Mesothelial cell of epicardium (in vitro differentiated cells): ENCODE results near the gene PSMB9. TPM values are rescaled to one million over a fixed set of nuclear protein-coding genes. Genes with fewer than 3 reads are reported as not detected.

Source experiments
- DNase-seq, 2 experiments: peaks; one replicate each; pipeline ENCODE4 v3.0.0; 2021; ENCODE audit warnings: low spot score in 2 of 2; ENCODE audit not compliant: unreplicated experiment in 2 of 2
- H3K27ac Mint-ChIP-seq: 2 replicates; pipeline ENCODE4 v1.8.0; 2021; ENCODE audit warnings: mixed read lengths
- H3K27me3 Mint-ChIP-seq: 2 replicates; pipeline ENCODE4 v1.8.0; 2021; ENCODE audit warnings: low read depth, mixed read lengths
- H3K36me3 Mint-ChIP-seq: 2 replicates; pipeline ENCODE4 v1.8.0; 2021; ENCODE audit warnings: mixed read lengths
- H3K4me1 Mint-ChIP-seq: 2 replicates; pipeline ENCODE4 v1.8.0; 2021; ENCODE audit warnings: mixed read lengths
- H3K4me3 Mint-ChIP-seq: 2 replicates; pipeline ENCODE4 v1.8.0; 2021; ENCODE audit warnings: mild to moderate bottlenecking, moderate library complexity, mixed read lengths
- H3K9me3 Mint-ChIP-seq: 2 replicates; pipeline ENCODE4 v1.8.0; 2021; ENCODE audit warnings: mixed read lengths
- total RNA-seq: library from RNA; stranded (reverse); gene quantifications from 3 replicates; pipeline ENCODE4 v1.2.1, GENCODE V29; 2021
- TF ChIP-seq, protein P1 (sequence below): fragments of 200-600 bp; sonication (generic); IDR thresholded peaks from one replicate; pipeline ENCODE4 v1.5.0; 2021; ENCODE audit warnings: antibody characterized with exemption; ENCODE audit not compliant: unreplicated experiment

The PSMB9 gene
- total RNA-seq, 1 donor from 2014 or later: not detected

DNA sequence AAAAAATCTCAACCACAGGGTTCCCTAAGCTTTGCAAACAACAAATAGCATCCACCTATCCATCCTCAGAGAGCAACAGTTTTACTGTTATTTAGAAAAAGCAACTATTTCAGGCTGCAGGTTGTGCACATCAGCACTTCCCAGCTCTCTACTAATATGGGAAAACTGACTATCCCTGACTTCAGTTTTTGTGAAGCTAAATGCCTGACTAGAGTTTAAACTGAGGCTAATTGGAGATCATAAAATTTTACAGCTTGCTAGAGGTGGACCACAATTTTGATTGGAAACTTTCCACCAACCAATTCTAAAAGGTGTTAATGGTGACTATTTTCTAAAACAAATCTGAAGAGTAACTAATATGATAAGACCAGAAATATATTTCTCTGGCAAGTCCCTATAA, 50.0 kb downstream of the PSMB9 start:
- peaks cover 4% of the 10 kb centered on the region for H3K36me3 Mint-ChIP-seq
- H3K9me3 Mint-ChIP-seq: no peaks in the 10 kb centered on the region

DNA sequence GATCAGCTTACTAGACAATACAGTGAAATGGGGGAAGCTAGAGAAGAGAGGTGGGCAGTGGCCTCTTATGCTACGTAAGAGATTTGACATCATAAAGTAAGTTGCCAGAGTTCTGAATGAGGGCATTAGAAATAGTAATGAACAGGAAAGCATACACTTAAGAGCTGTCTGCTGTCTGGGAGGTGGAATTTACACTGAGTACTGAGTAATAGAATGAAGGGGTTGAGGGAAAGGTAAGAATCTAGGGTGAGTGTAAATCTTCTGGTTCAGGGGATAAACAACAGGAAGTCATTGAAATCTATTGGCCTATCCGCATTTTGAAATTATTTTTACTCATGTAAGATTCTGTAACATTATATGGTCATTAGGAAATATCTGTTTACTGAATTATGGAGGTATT, 51.1 kb downstream of the PSMB9 start:
- Mint-ChIP-seq H3K4me3 (no peak overlapping the region), H3K9me3 (no peaks in the 10 kb centered on the region), H3K27me3 (no peaks in the 10 kb centered on the region), H3K36me3 (peaks cover 4% of the 10 kb centered on the region), H3K4me1 (peaks cover 4% of the 10 kb centered on the region), H3K27ac (no peak overlapping the region)
- TF ChIP-seq, protein P1, sequence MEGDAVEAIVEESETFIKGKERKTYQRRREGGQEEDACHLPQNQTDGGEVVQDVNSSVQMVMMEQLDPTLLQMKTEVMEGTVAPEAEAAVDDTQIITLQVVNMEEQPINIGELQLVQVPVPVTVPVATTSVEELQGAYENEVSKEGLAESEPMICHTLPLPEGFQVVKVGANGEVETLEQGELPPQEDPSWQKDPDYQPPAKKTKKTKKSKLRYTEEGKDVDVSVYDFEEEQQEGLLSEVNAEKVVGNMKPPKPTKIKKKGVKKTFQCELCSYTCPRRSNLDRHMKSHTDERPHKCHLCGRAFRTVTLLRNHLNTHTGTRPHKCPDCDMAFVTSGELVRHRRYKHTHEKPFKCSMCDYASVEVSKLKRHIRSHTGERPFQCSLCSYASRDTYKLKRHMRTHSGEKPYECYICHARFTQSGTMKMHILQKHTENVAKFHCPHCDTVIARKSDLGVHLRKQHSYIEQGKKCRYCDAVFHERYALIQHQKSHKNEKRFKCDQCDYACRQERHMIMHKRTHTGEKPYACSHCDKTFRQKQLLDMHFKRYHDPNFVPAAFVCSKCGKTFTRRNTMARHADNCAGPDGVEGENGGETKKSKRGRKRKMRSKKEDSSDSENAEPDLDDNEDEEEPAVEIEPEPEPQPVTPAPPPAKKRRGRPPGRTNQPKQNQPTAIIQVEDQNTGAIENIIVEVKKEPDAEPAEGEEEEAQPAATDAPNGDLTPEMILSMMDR: no peak
- DNase-seq: no peak

More for the DNA sequence above, 50.0 kb downstream of the PSMB9 start:
- Mint-ChIP-seq H3K4me3 (no peak overlapping the region), H3K27ac (no peak overlapping the region), H3K27me3 (no peaks in the 10 kb centered on the region), H3K4me1 (peaks cover under 1% of the 10 kb centered on the region)
- no peak for DNase-seq
- TF ChIP-seq, protein P1: no peak

DNA sequence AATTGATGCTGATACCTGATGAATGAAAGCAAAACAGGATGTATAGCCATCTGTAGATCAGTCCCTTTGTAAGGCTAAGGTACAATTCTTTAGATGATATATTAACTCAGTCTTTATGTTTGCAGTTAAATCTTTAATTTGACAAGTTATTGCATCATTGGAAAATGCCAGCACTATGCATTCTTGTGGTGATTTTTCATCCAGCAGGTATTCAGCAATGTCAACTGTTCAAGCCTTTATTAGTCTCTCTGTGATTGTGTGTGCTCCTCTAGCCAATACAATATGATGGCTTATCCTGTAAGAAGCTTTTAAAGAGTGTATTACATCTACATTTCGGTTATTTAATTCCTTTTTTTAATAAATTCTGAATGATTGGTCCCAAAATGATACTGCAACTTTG, 52.5 kb downstream of the PSMB9 start:
- H3K4me1 Mint-ChIP-seq: peaks cover 4% of the 10 kb centered on the region
- TF ChIP-seq, protein P1: no peak

DNA sequence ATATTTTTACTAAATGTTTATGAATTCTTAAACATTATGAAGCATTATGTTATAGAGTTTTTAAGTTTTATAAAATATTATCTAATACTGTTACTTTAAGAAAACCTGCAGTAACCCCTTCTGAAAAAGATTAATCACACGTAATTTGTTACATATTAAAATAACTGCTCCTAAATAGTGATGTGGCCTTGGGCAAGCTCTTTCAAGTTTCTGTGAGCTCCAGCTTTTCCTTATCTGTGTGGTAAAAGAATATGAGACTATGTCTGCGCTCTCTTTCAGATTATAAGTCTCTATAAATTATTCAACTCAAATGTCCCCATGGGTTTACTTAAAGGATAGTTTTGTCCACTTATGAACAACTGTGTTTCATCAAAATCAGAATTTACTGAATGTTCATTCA, 54.9 kb downstream of the PSMB9 start:
- Mint-ChIP-seq H3K36me3 (no peaks in the 10 kb centered on the region), H3K27ac (no peak overlapping the region), H3K9me3 (no peaks in the 10 kb centered on the region), H3K4me3 (no peak overlapping the region), H3K27me3 (peaks cover 22% of the 10 kb centered on the region), H3K4me1 (peaks cover 4% of the 10 kb centered on the region)
- TF ChIP-seq, protein P1: no peak
- DNase-seq: no peak

More for the DNA sequence above, 52.5 kb downstream of the PSMB9 start:
- Mint-ChIP-seq H3K36me3 (peaks cover 2% of the 10 kb centered on the region), H3K4me3 (no peak overlapping the region), H3K27ac (no peak overlapping the region), H3K9me3 (no peaks in the 10 kb centered on the region), H3K27me3 (peaks cover 5% of the 10 kb centered on the region)
- DNase-seq: no peak

Other genes with a start within 250 kb of the PSMB9 start
- not detected in 3 replicates for gene HLA-DQA1, start 216.8 kb upstream of the PSMB9 start, total RNA-seq
- gene HLA-DQB1, start 187.5 kb upstream of the PSMB9 start, total RNA-seq: 9.0 to 9.8 TPM (median 9.7 TPM) in 3 replicates
- not detected in 3 replicates for gene HLA-DQA2, start 112.8 kb upstream of the PSMB9 start, total RNA-seq
- not detected in 3 replicates for gene HLA-DQB2, start 90.7 kb upstream of the PSMB9 start, total RNA-seq
- gene HLA-DOB, start 37.2 kb upstream of the PSMB9 start, total RNA-seq: 0.35 to 0.52 TPM (median 0.45 TPM) in 3 replicates
- 22.9 to 24.2 TPM (median 23.6 TPM) in 3 replicates for gene TAP2, start 15.5 kb upstream of the PSMB9 start, total RNA-seq
- gene PSMB8, start 10.1 kb upstream of the PSMB9 start, total RNA-seq: 12.3 to 14.2 TPM (median 14.1 TPM) in 3 replicates
- 9.3 to 10.4 TPM (median 10.3 TPM) in 3 replicates for gene TAP1, start 488 bp upstream of the PSMB9 start, total RNA-seq
- not detected in 3 replicates for gene HLA-DMB, start 86.8 kb downstream of the PSMB9 start, total RNA-seq
- gene HLA-DMA, start 98.9 kb downstream of the PSMB9 start, total RNA-seq: 1.7 to 2.1 TPM (median 2.0 TPM) in 3 replicates
- gene BRD2, start 114.4 kb downstream of the PSMB9 start, total RNA-seq: 235 to 261 TPM (median 246 TPM) in 3 replicates
- gene HLA-DOA, start 155.4 kb downstream of the PSMB9 start, total RNA-seq: 4.8 to 6.1 TPM (median 5.8 TPM) in 3 replicates
- gene HLA-DPA1, start 219.5 kb downstream of the PSMB9 start, total RNA-seq: 2.0 to 2.2 TPM (median 2.0 TPM) in 3 replicates
- 12.0 to 12.7 TPM (median 12.0 TPM) in 3 replicates for gene HLA-DPB1, start 221.8 kb downstream of the PSMB9 start, total RNA-seq